Body of pancreas (tissue), 4 donors: ENCODE measurements around the gene SDHAF1. TPM values are rescaled to one million over a fixed set of nuclear protein-coding genes. Genes with fewer than 3 reads are reported as not detected.

ENCODE experiments used
- ATAC-seq: fragments of 150-250 bp; one replicate; pipeline ENCODE4 v1.9.1; 2016
- DNase-seq, 4 donors: peaks; one replicate each; pipeline ENCODE4 v3.0.0-alpha.2; 2019
- H3K27ac ChIP-seq, 4 donors: fragments of 200-600 bp; sonication (generic); 1 replicate in 3 of 4; 2 replicates in 1 of 4; pipeline versions ENCODE4 v1.5.1 to v1.6.1; 2016 to 2019; ENCODE audit warnings: mild to moderate bottlenecking in 1 of 4, mixed read lengths in 1 of 4, moderate library complexity in 1 of 4
- H3K27me3 ChIP-seq, 2 donors: fragments of 200-600 bp; sonication (generic); one replicate each; pipeline ENCODE4 v1.6.0; 2016; ENCODE audit warnings: mild to moderate bottlenecking in 1 of 2
- H3K36me3 ChIP-seq, 2 donors: fragments of 200-600 bp; sonication (generic); replicated peaks in 1 of 2; 2 replicates each; pipeline ENCODE4 v1.5.1; 2016; ENCODE audit warnings: low read depth in 2 of 2; ENCODE audit not compliant: insufficient read depth in 1 of 2
- H3K4me1 ChIP-seq: fragments of 200-600 bp; sonication (generic); one replicate; pipeline ENCODE4 v1.6.0; 2016
- H3K4me3 ChIP-seq, 2 donors: fragments of 200-600 bp; sonication (generic); 1 replicate in 1 of 2; 2 replicates in 1 of 2; pipeline ENCODE4 v1.5.1; 2016 to 2019
- H3K9me3 ChIP-seq, 3 donors: fragments of 200-600 bp; sonication (generic); 1 replicate in 2 of 3; 2 replicates in 1 of 3; pipeline ENCODE4 v1.5.1; 2016
- CTCF ChIP-seq, 7 experiments: fragments of 450-650 bp in 4 of 7; fragments of 200-600 bp in 3 of 7; sonication (generic) in 3 of 7; IDR thresholded peaks; one replicate each; pipeline ENCODE4 v1.5.1; 2016 to 2019; ENCODE audit warnings: antibody characterized with exemption in 7 of 7
- POLR2A ChIP-seq, 3 donors: fragments of 450-650 bp; IDR thresholded peaks; one replicate each; pipeline ENCODE4 v1.6.1; 2016; ENCODE audit warnings: antibody characterized with exemption in 3 of 3, mild to moderate bottlenecking in 2 of 3
- WGBS, 2 donors: methylation state at CpG; one replicate each; pipeline ENCODE4 v1.1.5; 2017; 5-methylcytosine and 5-hydroxymethylcytosine counted together
- intact Hi-C: fragments of 100-400 bp; cut with DNase I; formaldehyde crosslinking; loops from one replicate; pipeline ENCODE4 v1.15.1; 2023
- total RNA-seq, 2 donors: library from RNA; depleted of rRNA; stranded (reverse); fragments of >200 nt; gene quantifications; one replicate each; pipeline ENCODE4 v1.1.0, GENCODE V29; 2016

SDHAF1 gene
- total RNA-seq, 2 donors from 2014 or later, result 33.9 to 39.2 TPM

- DNase-seq, result peak in 1 of 4 donors; percentile 27
- TF ChIP-seq POLR2A (IDR thresholded peaks at IDR 0.05), result no peak
- no peak for TF ChIP-seq CTCF (IDR thresholded peaks at IDR 0.05)
- peaks cover 35% of the 10 kb centered on the region for H3K4me1 ChIP-seq
- peak overlapping the region in 1 of 4 donors; percentile 92 for H3K27ac ChIP-seq
- no peak for ATAC-seq
- no peak overlapping the region for H3K4me3 ChIP-seq
- intact Hi-C loops, result no loop called here
- H3K36me3 ChIP-seq, result no peaks in the 10 kb centered on the region
- 41 to 42% methylated on average over 30 to 49 of the region's 49 CpGs for WGBS, 2 donors
- no peaks in the 10 kb centered on the region for H3K27me3 ChIP-seq
- no peaks in the 10 kb centered on the region for H3K9me3 ChIP-seq
Observed at GRCh38 chr19:35993923-35994598, 927 bp upstream of the SDHAF1 start.

- TF ChIP-seq CTCF (IDR thresholded peaks at IDR 0.05) (no peak), POLR2A (IDR thresholded peaks at IDR 0.05) (no peak)
- 80 to 84% methylated on average over 8 of the region's 8 CpGs for WGBS, 2 donors
- Histone ChIP-seq H3K4me3 (no peak overlapping the region), H3K4me1 (peaks cover 42% of the 10 kb centered on the region), H3K9me3 (no peaks in the 10 kb centered on the region), H3K36me3 (no peaks in the 10 kb centered on the region), H3K27ac (peak overlapping the region in 2 of 4 donors; percentile 60 to 85), H3K27me3 (no peaks in the 10 kb centered on the region)
- intact Hi-C loops, result no loop called here
- ATAC-seq (no peak), DNase-seq (no peak)
Observed at GRCh38 chr19:35996777-35997176, 1.8 kb downstream of the SDHAF1 start.

GRCh38 chr19:36001605-36002004, 6.6 kb downstream of the SDHAF1 start:
- Histone ChIP-seq H3K9me3 (no peaks in the 10 kb centered on the region), H3K4me1 (peaks cover 25% of the 10 kb centered on the region), H3K36me3 (no peaks in the 10 kb centered on the region), H3K4me3 (no peak overlapping the region), H3K27me3 (no peaks in the 10 kb centered on the region), H3K27ac (no peak overlapping the region)
- ATAC-seq (no peak), DNase-seq (no peak)
- intact Hi-C loops, result no loop called here
- TF ChIP-seq POLR2A (IDR thresholded peaks at IDR 0.05) (no peak), CTCF (IDR thresholded peaks at IDR 0.05) (no peak)
- WGBS, 2 donors, result 98 to 100% methylated on average over 3 of the region's 3 CpGs

GRCh38 chr19:36003284-36003683, 8.3 kb downstream of the SDHAF1 start:
- H3K27ac ChIP-seq, result no peak overlapping the region
- no peak for DNase-seq
- no peak overlapping the region for H3K4me3 ChIP-seq
- H3K4me1 ChIP-seq, result peaks cover 20% of the 10 kb centered on the region
- no peaks in the 10 kb centered on the region for H3K36me3 ChIP-seq
- no peak for ATAC-seq
- H3K9me3 ChIP-seq, result no peaks in the 10 kb centered on the region
- TF ChIP-seq POLR2A (IDR thresholded peaks at IDR 0.05) (no peak), CTCF (IDR thresholded peaks at IDR 0.05) (no peak)
- H3K27me3 ChIP-seq, result no peaks in the 10 kb centered on the region
- WGBS, 2 donors, result 75 to 89% methylated on average over 3 to 4 of the region's 4 CpGs
- intact Hi-C loops, result no loop called here

GRCh38 chr19:36006955-36007354, 12.0 kb downstream of the SDHAF1 start:
- WGBS, 2 donors, result 68 to 74% methylated on average over 3 to 5 of the region's 5 CpGs
- H3K36me3 ChIP-seq, result no peaks in the 10 kb centered on the region
- TF ChIP-seq POLR2A (IDR thresholded peaks at IDR 0.05) (no peak), CTCF (IDR thresholded peaks at IDR 0.05) (no peak)

More at GRCh38 chr19:36006955-36007354, 12.0 kb downstream of the SDHAF1 start:
- ATAC-seq (no peak), DNase-seq (no peak)
- H3K27ac ChIP-seq, result no peak overlapping the region
- intact Hi-C loops, result no loop called here
- no peaks in the 10 kb centered on the region for H3K9me3 ChIP-seq
- H3K4me1 ChIP-seq, result peaks cover 22% of the 10 kb centered on the region
- H3K4me3 ChIP-seq, result no peak overlapping the region
- H3K27me3 ChIP-seq, result no peaks in the 10 kb centered on the region
